GM19463 (cell line): ENCODE data around the gene CLCNKB.

Experiments
- ATAC-seq: cut with Tn5 transposase; IDR thresholded peaks from one replicate; pipeline ENCODE4 v1.9.1; 2021; ENCODE audit warnings: mild to moderate bottlenecking, moderate library complexity; ENCODE audit not compliant: unreplicated experiment

Gene CLCNKB

GRCh38 chr1:16072616-16073484 lies 29.3 kb downstream of the CLCNKB start:
- ATAC-seq: no peak

GRCh38 chr1:16073490-16074119 lies 30.0 kb downstream of the CLCNKB start, which contains the start of gene FAM131C:
TSS of gene FAM131C (minus strand) at chr1:16073651. CDS start at chr1:16073442, 209 bp downstream.
- no peak for ATAC-seq

GRCh38 chr1:16074217-16074616 lies 30.6 kb downstream of the CLCNKB start:
- no peak for ATAC-seq

GRCh38 chr1:16075337-16076030 lies 31.9 kb downstream of the CLCNKB start:
- no peak for ATAC-seq

GRCh38 chr1:16076031-16076864 lies 32.7 kb downstream of the CLCNKB start:
- ATAC-seq: no peak

- no peak for ATAC-seq
Measured at GRCh38 chr1:16076865-16077238, 33.3 kb downstream of the CLCNKB start.

GRCh38 chr1:16077406-16078245 lies 34.0 kb downstream of the CLCNKB start:
- ATAC-seq: no peak

- peak; percentile 65 for ATAC-seq
Measured at GRCh38 chr1:16078925-16079656, 35.5 kb downstream of the CLCNKB start.

GRCh38 chr1:16080422-16081150 lies 37.0 kb downstream of the CLCNKB start:
- ATAC-seq: no peak

- ATAC-seq: no peak
Measured at GRCh38 chr1:16081636-16082035, 38.1 kb downstream of the CLCNKB start.

- no peak for ATAC-seq
Measured at GRCh38 chr1:16082283-16083038, 38.9 kb downstream of the CLCNKB start.

GRCh38 chr1:16083486-16083885 lies 39.9 kb downstream of the CLCNKB start:
- no peak for ATAC-seq

GRCh38 chr1:16085522-16085921 lies 41.9 kb downstream of the CLCNKB start:
- ATAC-seq: no peak

GRCh38 chr1:16087733-16088132 lies 44.2 kb downstream of the CLCNKB start:
- ATAC-seq: no peak

- ATAC-seq: no peak
Measured at GRCh38 chr1:16088351-16088911, 44.8 kb downstream of the CLCNKB start.

- no peak for ATAC-seq
Measured at GRCh38 chr1:16088996-16089395, 45.4 kb downstream of the CLCNKB start.

- no peak for ATAC-seq
Measured at GRCh38 chr1:16090076-16090826, 46.7 kb downstream of the CLCNKB start.
